VCaP (cell line): ENCODE data around the gene RNF166.

Experiments
- H3K27ac ChIP-seq: fragments of 450-650 bp; 2 replicates; pipeline ENCODE4 v1.5.1; 2017
- TF ChIP-seq, protein P1 (sequence below): fragments of 450-650 bp; conservative IDR thresholded peaks from 2 replicates; pipeline ENCODE4 v1.5.1; 2017; ENCODE audit warnings: mild to moderate bottlenecking, moderate library complexity

Gene RNF166

DNA sequence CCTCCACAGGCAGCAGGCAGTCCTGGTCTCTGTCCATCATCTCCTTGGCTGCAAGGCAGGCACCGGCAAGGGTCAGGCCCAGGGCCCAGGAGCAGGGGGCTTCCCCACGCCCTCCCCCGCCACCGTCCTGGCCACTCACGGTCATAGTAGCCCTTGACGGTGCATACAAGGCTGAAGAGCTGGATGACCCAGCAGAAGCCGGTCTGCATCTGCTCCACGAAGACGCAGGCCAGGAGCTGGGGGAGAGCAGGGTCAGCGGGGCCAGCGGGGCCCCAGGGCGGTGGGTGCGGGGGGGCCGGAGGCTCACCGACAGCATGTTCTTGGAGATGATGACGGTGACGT is 20.2 kb upstream of the RNF166 start:
- TF ChIP-seq, protein P1, sequence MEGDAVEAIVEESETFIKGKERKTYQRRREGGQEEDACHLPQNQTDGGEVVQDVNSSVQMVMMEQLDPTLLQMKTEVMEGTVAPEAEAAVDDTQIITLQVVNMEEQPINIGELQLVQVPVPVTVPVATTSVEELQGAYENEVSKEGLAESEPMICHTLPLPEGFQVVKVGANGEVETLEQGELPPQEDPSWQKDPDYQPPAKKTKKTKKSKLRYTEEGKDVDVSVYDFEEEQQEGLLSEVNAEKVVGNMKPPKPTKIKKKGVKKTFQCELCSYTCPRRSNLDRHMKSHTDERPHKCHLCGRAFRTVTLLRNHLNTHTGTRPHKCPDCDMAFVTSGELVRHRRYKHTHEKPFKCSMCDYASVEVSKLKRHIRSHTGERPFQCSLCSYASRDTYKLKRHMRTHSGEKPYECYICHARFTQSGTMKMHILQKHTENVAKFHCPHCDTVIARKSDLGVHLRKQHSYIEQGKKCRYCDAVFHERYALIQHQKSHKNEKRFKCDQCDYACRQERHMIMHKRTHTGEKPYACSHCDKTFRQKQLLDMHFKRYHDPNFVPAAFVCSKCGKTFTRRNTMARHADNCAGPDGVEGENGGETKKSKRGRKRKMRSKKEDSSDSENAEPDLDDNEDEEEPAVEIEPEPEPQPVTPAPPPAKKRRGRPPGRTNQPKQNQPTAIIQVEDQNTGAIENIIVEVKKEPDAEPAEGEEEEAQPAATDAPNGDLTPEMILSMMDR = no peak
- no peak overlapping the region for H3K27ac ChIP-seq

DNA sequence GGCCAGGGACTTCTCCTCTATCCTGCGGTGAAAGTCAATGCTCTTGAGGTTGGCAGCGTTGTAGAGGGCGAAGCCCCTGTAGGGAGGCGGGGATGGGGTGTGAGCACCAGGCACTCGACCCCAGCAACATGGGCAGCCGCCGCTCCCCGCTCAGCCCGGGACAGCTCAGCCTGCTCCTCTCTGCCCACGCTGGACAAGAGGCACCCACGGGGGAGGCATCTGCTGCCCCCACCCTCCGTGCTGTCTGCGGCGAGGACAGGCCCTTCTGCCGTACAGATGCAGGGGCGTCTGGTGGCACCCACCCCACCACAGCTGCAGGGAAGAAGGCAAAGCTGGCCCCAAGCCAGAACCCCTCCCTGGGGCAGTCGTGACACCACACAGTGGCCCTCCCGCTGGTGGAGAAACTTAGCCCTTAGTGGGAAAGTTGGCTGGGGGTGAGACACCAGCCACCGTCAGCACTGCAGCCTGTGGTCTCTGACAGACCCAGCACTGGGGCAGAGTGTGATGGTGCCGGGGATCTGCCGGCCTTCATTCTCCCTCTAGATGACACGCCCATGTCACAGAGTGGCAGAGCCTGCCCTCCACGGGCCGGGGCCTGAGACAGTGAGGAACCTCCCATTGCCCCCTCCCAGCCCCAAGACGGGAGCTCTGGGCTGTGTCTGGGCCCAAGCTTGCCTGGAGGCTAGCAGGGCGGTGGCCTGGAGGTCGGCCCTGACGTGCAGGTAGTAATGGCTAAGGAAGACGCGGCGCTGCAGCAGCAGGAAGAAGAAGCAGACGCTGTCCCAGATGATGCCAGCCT is 19.6 kb upstream of the RNF166 start:
- TF ChIP-seq, protein P1 = no peak
- H3K27ac ChIP-seq = no peak overlapping the region

DNA sequence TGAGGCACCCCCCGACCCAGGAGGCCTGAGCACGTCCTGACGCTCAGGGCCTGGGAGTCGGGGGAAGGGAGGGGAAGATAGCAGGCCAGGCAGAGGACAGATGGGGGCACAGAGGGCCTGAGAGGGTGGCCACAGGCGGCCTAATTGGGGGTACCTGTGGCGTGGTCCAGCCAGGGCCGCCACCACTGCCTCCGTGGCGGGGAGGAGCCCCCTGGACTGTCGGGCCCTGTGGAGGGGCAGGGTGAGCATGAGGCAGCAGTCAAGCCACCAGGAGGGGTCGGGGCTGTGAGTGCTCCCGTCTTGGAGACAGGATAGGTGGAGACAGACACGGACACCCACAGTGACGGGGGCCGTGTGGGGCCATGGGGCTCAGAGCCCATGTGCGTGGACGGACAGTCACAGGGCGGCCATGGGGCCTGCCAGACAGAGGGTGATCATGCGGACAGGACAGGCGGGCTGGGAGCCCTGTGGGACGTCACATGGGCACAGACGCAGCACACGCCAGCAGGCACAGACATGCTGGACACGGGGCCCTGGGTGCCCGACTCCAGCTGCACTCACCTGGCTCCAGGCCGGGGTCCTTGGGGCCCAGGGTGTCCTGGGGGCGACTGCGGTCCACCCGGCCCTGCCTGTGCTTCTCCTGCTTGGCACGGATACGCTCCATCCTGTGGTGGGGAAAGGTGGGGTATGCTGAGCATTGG is 18.8 kb upstream of the RNF166 start:
- no peak overlapping the region for H3K27ac ChIP-seq
- TF ChIP-seq, protein P1 = no peak

DNA sequence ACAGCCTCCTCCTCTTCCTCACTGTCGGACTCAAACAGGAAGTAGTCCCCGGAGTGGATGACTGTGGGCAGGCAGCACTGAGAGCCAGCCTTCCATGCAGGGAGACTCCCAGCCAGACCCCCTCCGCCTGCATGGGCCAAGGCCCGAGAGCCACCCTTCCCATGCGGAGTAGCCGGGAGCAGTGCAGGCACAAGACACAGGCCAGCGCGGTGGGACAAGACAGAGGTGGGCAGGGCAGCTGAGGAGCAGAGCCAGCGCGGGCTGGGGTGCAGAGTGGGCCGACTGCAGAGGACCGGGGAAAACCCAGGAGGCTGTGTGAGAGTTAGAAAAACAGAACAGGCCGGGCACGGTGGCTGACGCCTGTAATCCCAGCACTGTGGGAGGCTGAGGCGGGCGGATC is 17.7 kb upstream of the RNF166 start:
- H3K27ac ChIP-seq = no peak overlapping the region
- TF ChIP-seq, protein P1 = no peak

- TF ChIP-seq, protein P1 = no peak
- no peak overlapping the region for H3K27ac ChIP-seq
These were observed 17.3 kb upstream of the RNF166 start for GRCh38 chr16:88723507-88723887.

- H3K27ac ChIP-seq = no peak overlapping the region
- TF ChIP-seq, protein P1 = no peak
These were observed 16.7 kb upstream of the RNF166 start for GRCh38 chr16:88722784-88723506.
